GM19193 (cell line): ENCODE measurements around the gene IKZF3.

Experiments used
- POLR2A ChIP-seq: IDR thresholded peaks from 4 replicates; pipeline ENCODE4 v1.6.1; 2011; ENCODE audit not compliant: insufficient read depth, insufficient read length; ENCODE audit errors: extremely low read depth

IKZF3 gene

GRCh38 chr17:39866013-39866730 lies 2.1 kb upstream of the IKZF3 start:
- TF ChIP-seq POLR2A = no peak

DNA sequence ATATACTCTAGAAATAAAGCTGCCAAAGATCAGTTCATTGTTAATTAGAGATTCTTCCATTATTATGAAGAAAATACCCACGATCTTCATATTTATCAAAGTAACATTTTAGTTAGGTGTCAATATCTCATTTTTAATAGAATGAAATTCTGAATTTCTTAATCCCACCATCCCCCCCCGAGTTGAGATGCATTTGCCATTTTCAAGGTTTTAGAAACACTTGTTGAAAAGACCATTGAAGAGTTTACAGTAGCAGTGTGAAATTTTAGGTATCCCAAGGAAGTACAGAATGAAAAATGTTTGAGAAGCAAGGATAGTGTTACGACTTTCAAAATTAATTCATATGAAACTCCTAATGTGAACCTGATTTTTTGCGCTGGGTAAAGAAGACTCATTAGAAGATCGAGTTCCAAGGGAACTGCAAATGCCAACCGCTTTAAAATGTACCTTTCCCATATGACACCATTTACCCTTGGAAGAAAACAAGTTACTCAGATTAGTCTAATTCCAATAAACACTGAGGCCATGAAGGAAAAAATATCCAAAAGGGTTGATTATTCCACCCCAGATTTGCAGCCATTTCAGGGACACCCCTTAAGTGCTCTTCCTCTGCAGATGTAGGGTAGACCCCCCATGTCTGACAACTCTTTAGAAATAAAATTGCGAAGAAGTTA lies 731 bp downstream of the IKZF3 start:
- no peak for TF ChIP-seq POLR2A

- TF ChIP-seq POLR2A = no peak
These were observed 2.9 kb downstream of the IKZF3 start for GRCh38 chr17:39861235-39861634.

- TF ChIP-seq POLR2A = no peak
These were observed 9.2 kb downstream of the IKZF3 start for GRCh38 chr17:39854909-39855308.

GRCh38 chr17:39852239-39852638 lies 11.9 kb downstream of the IKZF3 start:
- no peak for TF ChIP-seq POLR2A

GRCh38 chr17:39848600-39848999 lies 15.5 kb downstream of the IKZF3 start:
- TF ChIP-seq POLR2A = no peak

DNA sequence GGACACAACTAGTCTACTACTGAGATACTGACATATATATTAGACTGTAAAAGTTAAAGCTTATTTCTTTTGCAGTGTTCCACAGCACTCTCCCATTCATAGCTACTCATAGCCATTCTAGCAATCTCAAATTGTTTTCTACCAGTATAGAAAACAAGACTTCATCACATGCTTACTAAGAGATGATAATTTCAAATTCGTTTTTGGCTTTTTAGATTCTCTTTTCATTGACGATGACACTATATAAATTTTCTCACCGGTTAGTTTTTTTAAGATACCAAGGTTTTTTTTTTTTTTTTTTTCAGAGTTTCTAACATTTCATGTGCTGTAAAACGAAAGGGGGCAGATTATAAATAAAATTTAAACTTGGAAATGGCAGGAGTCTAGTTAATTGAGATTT lies 17.9 kb downstream of the IKZF3 start:
- no peak for TF ChIP-seq POLR2A

DNA sequence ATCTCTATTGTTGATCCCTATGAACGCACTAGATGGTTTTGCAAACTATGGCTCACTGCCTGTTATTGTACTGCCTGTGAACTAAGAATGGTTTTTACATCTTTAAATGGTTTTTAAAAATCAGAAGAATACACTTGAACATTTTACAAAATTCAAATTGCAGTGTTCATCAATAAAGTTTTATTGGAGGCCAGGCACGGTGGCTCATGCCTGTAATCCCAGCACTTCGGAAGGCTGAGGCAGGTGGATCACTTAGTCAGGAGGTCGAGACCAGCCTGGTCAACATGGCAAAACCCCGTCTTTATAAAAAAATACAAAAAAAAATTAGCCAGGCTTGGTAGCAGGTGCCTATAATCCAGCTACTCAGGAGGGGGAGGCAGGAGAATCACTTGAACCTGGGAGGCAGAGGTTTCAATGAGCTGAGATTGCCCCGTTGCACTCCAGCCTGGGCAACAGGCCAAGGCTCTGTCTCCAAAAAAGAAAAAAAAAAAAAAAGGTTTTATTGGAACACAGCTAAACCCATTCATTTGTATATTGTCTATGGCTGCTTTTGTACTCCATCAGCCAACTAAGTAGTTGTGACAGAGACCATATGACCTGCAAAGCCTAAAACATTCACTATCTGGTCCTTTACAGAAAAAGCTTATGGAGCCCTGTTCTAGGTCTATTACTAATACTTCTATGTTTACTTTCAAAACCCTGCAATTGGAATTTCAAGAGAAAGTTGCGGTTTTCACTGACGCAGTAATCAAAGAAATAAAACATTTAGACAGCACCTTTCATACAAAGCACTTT lies 18.9 kb downstream of the IKZF3 start:
- no peak for TF ChIP-seq POLR2A

GRCh38 chr17:39841134-39841683 lies 22.9 kb downstream of the IKZF3 start:
- TF ChIP-seq POLR2A = no peak

GRCh38 chr17:39838784-39839183 lies 25.3 kb downstream of the IKZF3 start:
- no peak for TF ChIP-seq POLR2A

DNA sequence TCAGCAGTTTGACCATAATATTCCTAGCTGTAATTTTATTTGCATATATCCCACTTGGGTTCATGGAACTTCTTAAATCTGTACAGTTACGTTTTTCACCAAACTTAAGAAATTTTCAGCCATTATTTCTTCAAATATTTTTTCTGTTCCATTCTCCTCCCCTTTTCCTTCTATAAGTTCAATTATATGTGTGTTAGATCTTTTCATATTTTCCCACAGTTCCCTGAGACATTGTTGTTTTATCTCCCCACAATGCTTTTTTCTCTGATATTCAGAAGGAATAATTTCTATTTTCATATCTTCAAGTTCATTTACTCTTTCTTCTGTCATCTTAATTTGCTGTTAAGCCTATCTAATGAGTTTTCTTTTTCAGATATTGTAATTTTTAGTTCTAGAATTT lies 26.1 kb downstream of the IKZF3 start:
- TF ChIP-seq POLR2A = no peak

- peak; percentile 16 for TF ChIP-seq POLR2A
These were observed 28.0 kb downstream of the IKZF3 start for GRCh38 chr17:39836117-39836516.

DNA sequence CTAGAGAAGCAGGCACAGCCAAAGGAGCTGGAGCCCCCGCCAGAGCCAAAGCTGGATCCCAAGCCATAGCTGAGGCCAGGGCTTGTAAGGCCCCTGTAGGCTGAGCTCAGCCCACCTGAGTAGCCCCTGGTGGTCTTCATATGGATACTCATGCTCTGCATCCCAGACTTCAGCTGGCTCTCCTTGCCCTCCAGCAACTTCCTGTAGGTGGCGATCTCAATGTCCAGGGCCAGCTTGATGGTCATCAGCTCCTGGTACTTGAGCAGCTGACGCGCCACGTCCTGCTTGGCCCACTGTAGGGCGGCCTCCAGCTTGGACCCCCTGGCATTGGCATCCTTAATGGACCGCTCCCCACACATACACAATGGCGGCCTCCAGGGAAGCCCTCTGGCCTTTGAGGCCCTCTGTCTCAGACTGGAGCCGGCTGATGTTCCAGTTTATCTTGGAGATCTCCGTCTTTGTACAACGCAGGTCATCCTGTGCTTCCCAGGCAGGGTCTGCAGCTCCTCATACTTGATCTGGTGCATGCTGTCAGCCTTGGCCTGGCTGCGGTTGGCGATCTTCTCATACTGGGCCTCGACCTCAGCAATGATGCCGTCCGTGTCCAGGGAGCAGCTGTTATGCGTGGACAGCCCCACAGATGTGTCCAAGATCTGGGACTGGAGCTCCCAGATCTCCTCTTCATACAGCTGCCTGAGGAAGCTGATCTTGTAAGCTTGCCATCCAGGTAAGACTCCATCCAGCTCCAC lies 28.9 kb downstream of the IKZF3 start:
- no peak for TF ChIP-seq POLR2A

GRCh38 chr17:39834017-39834416 lies 30.1 kb downstream of the IKZF3 start:
- TF ChIP-seq POLR2A = no peak

DNA sequence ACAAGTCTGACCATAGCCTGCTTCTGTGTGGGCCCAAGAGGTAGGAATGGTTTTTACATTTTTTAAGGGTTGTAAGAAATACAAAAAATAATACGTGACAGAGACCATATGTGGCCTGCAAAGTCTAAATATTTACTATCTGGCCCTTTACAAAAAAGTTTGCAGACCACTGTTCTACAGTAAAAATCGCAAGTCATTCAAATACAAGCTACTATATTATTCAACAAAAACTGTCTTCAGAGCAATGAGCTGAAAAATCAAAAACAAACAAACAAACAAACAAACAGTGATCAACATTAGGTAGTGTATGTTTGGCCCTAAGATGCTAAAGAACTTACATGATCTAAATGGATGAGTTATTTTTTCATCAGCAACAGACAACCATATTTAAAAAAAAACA lies 32.5 kb downstream of the IKZF3 start:
- no peak for TF ChIP-seq POLR2A
